ENCODE data around the gene GTF2H1.
"Not testable (repeated sequence)": the region's sequence is repeated elsewhere in the genome, so short reads cannot be mapped to it uniquely, and the experiment has no call there.

Gene GTF2H1

GRCh38 chr11:18379201-18379600, 56.8 kb downstream of the GTF2H1 start:
- DNase-seq, result no peak

DNA sequence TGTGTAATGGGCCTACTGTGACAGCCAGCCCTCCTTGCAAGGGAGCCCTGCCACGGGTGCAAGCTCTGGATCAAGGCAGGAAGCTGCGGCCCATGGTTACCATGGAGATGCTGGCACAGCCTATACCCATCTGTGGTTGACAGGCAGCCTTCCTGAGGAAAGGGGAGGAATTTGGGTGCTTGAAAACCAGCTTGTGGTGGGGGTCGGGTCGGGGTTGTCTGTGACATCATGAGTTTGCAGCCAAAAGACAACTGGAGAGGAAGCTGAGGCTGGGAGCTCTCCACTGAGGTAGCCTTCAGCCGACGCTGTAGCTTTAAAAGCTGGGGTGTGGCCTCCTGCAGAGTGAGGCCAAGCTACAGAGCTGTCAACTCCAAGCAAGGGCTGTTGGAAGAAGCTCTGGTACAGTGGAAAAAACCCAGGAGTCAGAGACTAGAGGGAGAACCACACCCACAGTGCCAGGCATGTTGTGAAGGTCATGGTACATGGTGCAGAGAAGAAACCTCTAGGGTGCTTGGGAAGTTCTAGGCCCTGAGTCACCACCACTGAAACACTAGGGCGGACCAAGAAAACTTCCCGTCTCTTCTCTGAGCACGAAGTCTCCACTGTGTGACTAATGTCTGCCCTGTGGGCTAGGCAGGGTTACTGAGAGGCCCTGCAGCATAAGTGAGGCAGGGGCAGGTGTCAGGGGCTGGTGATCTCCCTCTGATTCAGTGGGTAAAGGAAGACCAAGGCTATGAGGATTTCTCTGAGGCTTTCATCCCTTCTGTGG, 61.2 kb downstream of the GTF2H1 start:
- DNase-seq, result peak; percentile 89

GRCh38 chr11:18384157-18384641, 61.8 kb downstream of the GTF2H1 start:
- DNase-seq, result peak; percentile 74

DNA sequence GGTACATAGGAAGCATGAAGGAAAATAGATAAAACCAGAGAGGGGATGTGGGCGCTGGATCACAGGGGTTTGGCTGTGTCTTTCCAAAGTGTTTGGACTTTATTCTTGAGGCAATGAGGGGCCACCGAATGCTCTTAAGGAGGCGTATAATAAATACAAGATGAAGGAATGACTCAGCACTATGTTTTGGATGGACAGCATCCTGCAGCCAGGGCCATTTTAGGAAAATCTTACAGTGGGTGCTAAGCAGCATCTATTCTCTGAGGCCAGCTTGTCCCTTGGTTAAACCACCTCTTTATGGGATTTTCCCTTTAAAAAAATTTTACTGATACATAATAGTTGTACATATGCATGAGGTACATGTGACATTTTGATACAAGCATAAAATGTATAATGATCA, 67.7 kb downstream of the GTF2H1 start:
- no peak for DNase-seq

DNA sequence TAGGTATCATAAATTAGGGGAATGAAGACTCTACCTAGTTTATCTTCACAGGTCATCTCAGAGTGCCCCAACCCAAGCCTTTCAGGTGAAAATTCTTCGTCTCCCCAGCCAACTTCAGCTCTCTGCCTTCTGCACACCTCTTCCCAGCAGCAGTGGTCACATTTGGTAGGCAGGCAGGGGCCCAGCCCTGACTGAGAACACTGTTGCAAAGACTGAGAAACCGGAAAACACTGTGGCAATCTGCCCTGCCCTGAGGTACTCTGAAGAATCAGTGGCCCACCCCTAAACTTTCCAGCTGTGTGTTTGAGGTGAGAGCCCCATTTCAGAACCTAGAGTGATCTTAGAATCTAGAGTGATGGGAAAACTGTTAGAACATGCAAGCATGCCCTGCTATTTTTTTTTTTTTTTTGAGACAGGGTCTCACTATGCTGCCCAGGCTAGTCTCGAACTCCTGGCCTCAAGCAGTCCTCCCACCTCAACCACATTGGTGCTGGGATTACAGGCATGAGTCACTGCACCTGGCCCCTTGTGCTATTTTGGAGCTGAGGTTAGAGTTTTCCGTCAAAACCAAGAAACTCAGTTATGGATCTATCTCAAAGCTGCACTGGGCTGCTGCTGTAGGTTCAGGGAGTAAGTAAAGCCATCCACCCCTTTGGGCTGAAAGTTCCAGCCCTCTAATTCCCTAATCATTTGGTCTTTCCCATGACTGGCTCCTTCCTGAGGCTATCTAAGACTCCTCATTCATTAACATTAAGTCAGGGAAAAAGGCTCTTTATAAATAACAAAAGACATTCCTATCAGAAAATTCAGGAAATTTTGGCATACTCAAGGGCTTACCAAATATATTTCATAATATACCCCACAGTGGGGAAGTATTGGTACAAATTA, 70.3 kb downstream of the GTF2H1 start:
- DNase-seq, result no peak

DNA sequence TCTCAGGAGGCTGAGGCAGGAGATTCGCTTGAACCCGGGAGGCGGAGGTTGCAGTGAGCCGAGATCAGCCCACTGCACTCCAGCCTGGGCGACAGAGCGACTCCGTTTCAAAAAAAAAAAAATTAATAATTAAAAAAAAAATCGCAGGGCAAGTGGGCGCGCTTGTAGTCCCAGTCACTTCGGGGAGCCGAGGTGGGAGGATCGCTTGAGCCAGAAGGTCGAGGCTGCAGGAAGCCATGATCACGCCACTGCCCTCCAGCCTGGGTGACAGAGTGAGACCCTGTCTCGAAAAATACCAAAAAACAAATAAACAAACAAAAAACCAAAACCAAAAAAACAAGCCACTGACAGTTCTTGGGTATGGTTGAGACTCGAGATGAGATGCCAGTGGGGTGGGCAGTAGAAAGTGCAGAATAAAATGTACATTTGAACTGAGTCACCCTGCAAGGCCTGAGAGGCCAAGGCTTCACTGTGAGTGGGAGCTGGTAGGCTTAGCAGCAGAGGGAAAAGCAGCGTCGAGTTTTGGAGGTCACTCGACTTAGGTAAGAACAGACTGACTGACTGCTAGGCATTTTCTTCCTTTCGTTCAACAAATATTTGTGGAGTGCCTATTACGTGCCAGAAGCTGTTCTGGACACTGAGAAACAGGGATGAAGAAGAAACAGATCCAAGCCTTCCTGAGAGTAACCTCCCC, 71.4 kb downstream of the GTF2H1 start:
- no peak for DNase-seq

GRCh38 chr11:18394275-18394927, 72.0 kb downstream of the GTF2H1 start, which contains the start of gene LDHA:
LDHA (plus strand) TSS chr11:18394563; CDS start chr11:18396843, 2,280 bp downstream.
- peak; percentile 97 for DNase-seq

GRCh38 chr11:18394928-18395734, 72.8 kb downstream of the GTF2H1 start:
- DNase-seq, result no peak

DNA sequence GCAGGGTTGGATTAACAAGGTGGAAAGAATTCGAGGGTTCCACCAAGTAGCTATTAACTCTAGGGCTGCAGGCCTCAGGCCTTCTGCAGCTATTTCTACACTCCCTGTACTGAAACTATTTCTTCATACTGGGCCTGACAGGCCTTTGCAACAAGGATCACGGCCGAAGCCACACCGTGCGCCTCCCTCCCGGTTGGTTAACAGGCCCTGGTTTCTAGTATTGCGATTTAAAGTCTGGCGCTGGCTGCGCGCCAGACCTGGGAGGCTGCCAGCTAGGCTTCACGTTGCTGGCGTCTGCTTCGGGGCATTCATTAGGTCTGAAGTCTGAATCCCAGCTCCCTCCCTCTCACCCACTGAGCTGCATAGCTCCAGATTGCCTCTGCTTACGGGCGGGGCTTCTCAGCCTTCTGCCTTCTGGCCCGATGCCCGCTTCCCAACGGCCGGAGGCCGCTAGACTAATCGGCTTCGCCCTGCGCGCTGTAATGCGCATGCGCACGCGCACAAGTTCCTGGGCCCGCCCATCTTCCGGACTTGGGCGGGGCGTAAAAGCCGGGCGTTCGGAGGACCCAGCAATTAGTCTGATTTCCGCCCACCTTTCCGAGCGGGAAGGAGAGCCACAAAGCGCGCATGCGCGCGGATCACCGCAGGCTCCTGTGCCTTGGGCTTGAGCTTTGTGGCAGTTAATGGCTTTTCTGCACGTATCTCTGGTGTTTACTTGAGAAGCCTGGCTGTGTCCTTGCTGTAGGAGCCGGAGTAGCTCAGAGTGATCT, 73.6 kb downstream of the GTF2H1 start:
- DNase-seq, result peak; percentile 99

DNA sequence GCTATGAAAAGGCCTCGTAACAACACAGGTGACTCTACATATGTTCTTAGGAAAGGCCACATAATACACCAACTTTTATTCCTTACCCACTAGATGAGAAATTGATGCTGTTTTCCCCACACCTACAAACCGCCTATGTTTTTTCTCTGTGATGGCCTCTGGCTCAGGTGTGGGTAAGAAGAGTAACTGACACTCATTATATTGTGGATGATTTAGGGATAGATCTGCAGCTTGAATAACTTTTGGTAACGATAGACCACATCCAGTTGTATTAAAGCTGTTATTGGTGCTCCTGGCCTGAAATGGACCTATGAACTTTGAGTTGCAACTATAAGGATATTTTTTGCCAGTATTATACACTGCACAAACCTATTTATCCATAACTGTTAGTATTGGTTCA, 75.6 kb downstream of the GTF2H1 start:
- DNase-seq, result no peak

DNA sequence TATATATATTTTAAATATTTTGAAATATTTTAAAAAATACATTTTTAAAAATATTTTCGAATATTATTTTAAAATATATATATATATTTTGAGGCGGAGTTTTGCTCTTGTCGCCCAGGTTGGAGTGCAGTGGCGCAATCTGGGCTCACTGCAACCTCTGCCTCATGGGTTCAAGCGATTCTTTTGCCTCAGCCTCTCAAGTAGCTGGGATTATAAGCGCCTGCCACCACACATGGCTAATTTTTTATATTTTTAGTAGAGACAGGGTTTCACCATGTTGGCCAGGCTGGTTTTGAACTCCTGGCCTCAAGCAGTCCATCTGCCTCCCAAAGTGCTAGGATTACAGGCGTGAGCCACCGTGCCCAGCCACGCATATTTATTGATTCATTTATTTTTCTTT, 78.7 kb downstream of the GTF2H1 start:
- not testable (repeated sequence) for DNase-seq

GRCh38 chr11:18404062-18404461, 81.7 kb downstream of the GTF2H1 start:
- DNase-seq, result no peak

- peak; percentile 33 for DNase-seq
Observed at GRCh38 chr11:18407400-18407799, 85.0 kb downstream of the GTF2H1 start.

GRCh38 chr11:18408558-18409291, 86.4 kb downstream of the GTF2H1 start:
- DNase-seq, result no peak

- no peak for DNase-seq
Observed at GRCh38 chr11:18416459-18416858, 94.1 kb downstream of the GTF2H1 start.
